ENCODE measurements around the gene ATP6V1E1. TPM values are rescaled to one million over a fixed set of nuclear protein-coding genes. Genes with fewer than 3 reads are reported as not detected.

The ATP6V1E1 gene
- total RNA-seq, 8 experiments from 2014 or later, result 86.4 to 280 (median 119) TPM

DNA sequence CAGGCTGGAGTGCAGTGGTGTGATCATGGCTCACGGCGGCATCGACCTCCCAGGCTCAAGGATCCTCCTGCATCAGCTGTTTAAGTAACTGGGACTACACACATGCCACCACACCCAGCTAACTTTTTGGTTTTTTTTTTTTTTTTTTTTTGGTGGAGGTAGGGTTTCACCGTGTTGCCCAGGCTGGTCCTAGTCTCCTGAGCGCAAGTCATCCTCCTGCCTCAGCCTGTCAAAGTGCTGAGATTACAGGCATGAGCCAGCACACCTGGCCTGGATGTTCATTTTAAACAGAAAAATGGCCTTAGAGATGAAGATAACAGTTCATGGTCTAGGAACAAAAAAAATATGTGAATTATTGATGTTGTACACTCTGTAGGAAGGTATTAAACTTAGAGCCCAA, 78.9 kb downstream of the ATP6V1E1 start:
- H3K4me1 ChIP-seq (replicated peaks in 1 of 2), result no peaks in the 10 kb centered on the region
- H3K4me3 ChIP-seq, result no peak overlapping the region
- no peak for ATAC-seq (replicated peaks in 6 of 8)
- H3K27ac ChIP-seq, result no peak overlapping the region
- 56 to 100% (median 96%) methylated on average over 1 to 5 of the region's 5 CpGs; no CpG with 5 or more reads in 2 of the 10 experiments for WGBS, 10 experiments
- in situ Hi-C loops (cut with MboI; ENCODE audit: low pct_unique_long_range_greater_than_20kb in 2 of 9, low sequenced_read_pairs in 9 of 9, unreplicated experiment in 9 of 9), result loop anchor here in 1 of 9 experiments (25.0 kb wide), 1 partner anchor 113 kb away; no protein-coding TSS in a partner anchor

DNA sequence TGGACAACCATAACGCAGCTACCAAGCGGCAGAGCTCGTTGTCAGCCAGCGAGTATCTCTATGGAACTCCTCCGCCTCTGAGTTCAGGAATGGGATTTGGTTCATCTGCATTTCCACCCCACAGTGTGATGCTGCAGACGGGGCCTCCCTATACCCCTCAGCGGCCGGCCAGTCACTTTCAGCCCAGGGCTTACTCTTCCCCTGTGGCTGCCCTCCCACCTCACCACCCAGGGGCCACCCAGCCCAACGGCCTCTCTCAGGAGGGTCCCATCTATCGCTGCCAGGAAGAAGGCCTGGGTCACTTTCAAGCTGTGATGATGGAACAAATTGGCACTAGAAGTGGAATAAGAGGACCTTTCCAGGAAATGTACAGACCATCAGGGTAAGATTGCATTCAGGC, 79.4 kb downstream of the ATP6V1E1 start:
- Histone ChIP-seq H3K27ac (no peak overlapping the region), H3K4me1 (replicated peaks in 1 of 2) (no peaks in the 10 kb centered on the region), H3K4me3 (no peak overlapping the region)
- WGBS, 10 experiments, result 67 to 100% (median 93%) methylated on average over 1 to 10 of the region's 10 CpGs; no CpG with 5 or more reads in 5 of the 10 experiments
- in situ Hi-C loops (cut with MboI; ENCODE audit: low pct_unique_long_range_greater_than_20kb in 2 of 9, low sequenced_read_pairs in 9 of 9, unreplicated experiment in 9 of 9), result no loop called here
- ATAC-seq (replicated peaks in 6 of 8), result no peak

DNA sequence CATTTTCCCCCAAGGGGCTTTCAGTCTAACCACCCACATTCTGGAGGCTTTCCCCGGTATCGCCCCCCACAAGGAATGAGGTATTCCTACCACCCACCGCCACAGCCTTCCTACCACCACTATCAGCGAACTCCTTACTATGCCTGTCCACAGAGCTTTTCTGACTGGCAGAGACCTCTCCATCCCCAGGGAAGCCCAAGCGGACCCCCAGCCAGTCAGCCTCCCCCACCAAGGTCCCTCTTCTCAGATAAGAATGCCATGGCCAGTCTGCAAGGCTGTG, 79.9 kb downstream of the ATP6V1E1 start:
- ATAC-seq (replicated peaks in 6 of 8), result no peak
- Histone ChIP-seq H3K27ac (no peak overlapping the region), H3K4me1 (replicated peaks in 1 of 2) (no peaks in the 10 kb centered on the region), H3K4me3 (no peak overlapping the region)
- in situ Hi-C loops (cut with MboI; ENCODE audit: low pct_unique_long_range_greater_than_20kb in 2 of 9, low sequenced_read_pairs in 9 of 9, unreplicated experiment in 9 of 9), result no loop called here
- WGBS, 10 experiments, result 60 to 100% methylated on average over 2 of the region's 5 CpGs; no CpG with 5 or more reads in 8 of the 10 experiments

DNA sequence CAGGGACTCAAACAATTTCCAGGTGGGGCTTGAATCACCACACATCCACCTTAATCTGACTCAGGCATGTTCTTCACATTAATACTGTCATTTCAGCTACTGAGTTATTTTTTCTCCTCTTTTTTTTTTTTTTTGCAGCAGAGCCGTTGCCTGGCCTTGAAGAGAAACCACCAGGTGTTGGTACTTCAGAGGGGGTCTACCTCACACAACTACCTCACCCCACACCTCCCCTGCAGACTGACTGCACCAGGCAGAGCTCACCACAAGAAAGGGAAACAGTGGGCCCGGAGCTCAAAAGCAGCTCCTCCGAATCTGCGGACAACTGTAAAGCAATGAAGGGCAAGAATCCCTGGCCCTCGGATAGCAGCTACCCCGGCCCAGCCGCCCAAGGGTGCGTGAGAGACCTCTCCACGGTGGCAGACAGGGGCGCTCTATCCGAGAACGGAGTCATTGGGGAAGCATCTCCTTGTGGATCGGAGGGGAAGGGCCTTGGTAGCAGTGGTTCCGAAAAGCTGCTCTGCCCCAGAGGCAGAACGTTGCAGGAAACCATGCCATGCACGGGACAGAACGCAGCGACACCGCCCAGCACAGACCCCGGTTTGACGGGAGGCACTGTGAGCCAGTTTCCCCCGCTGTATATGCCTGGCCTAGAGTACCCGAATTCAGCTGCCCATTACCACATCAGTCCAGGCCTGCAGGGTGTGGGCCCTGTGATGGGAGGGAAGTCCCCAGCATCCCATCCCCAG, 80.4 kb downstream of the ATP6V1E1 start:
- H3K4me3 ChIP-seq, result no peak overlapping the region
- in situ Hi-C loops (cut with MboI; ENCODE audit: low pct_unique_long_range_greater_than_20kb in 2 of 9, low sequenced_read_pairs in 9 of 9, unreplicated experiment in 9 of 9), result no loop called here
- 40 to 95% (median 87%) methylated on average over 2 to 9 of the region's 23 CpGs; no CpG with 5 or more reads in 2 of the 10 experiments for WGBS, 10 experiments
- no peak overlapping the region for H3K27ac ChIP-seq
- no peak for ATAC-seq (replicated peaks in 6 of 8)
- no peaks in the 10 kb centered on the region for H3K4me1 ChIP-seq (replicated peaks in 1 of 2)

DNA sequence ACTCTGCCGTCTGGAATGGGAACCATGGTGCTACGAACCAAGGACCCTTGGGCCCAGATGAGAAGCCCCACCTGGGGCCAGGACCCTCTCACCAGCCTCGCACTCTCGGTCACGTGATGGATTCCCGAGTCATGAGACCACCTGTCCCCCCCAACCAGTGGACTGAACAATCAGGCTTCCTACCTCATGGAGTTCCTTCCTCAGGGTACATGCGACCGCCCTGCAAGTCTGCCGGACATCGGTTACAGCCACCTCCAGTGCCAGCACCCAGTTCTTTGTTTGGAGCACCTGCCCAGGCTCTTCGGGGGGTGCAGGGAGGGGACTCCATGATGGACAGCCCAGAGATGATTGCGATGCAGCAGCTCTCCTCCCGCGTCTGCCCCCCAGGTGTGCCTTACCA, 86.1 kb downstream of the ATP6V1E1 start:
- H3K4me1 ChIP-seq (replicated peaks in 1 of 2), result no peaks in the 10 kb centered on the region
- no peak for ATAC-seq (replicated peaks in 6 of 8)
- no peak overlapping the region for H3K27ac ChIP-seq
- H3K4me3 ChIP-seq, result no peak overlapping the region
- in situ Hi-C loops (cut with MboI; ENCODE audit: low pct_unique_long_range_greater_than_20kb in 2 of 9, low sequenced_read_pairs in 9 of 9, unreplicated experiment in 9 of 9), result no loop called here
- 83 to 100% (median 90%) methylated on average over 2 of the region's 14 CpGs; no CpG with 5 or more reads in 7 of the 10 experiments for WGBS, 10 experiments

Other genes with a start within 250 kb of the ATP6V1E1 start
- 1 to 10 TPM in 4 of 8 experiments, under 1 TPM in 4; 0.63 to 2.1 (median 1.3) TPM for gene SLC25A18, start 65.3 kb downstream of the ATP6V1E1 start, total RNA-seq
- gene BCL2L13, start 10.0 kb upstream of the ATP6V1E1 start, total RNA-seq, result 10 to 100 TPM; 34.0 to 94.4 (median 45.1) TPM
- gene BID, start 145.7 kb upstream of the ATP6V1E1 start, total RNA-seq, result 10 to 100 TPM in 5 of 8 experiments, 1 to 10 TPM in 3; 9.1 to 40.2 (median 16.9) TPM

Measured in motor neuron (in vitro differentiated cells).